GM23248 (cell line): ENCODE data around the gene UNC13A. TPM values are rescaled to one million over a fixed set of nuclear protein-coding genes. Genes with fewer than 3 reads are reported as not detected.
A peak's percentile ranks its signal among the peaks of the same experiment; 100 is the strongest.

ENCODE experiments used
- DNase-seq: peaks from one replicate; pipeline ENCODE4 v3.0.0-alpha.2; 2015
- H2AFZ ChIP-seq: fragments of 200-600 bp; sonication (generic); 2 replicates; pipeline ENCODE4 v1.6.1; 2016; ENCODE audit warnings: antibody characterized with exemption
- H3F3A ChIP-seq: fragments of 200-600 bp; sonication (generic); 2 replicates; pipeline ENCODE4 v1.6.1; 2016; ENCODE audit warnings: mild to moderate bottlenecking, antibody characterized with exemption, mixed run types; ENCODE audit not compliant: insufficient read depth
- H3K27ac ChIP-seq: fragments of 200-600 bp; sonication (generic); 2 replicates; pipeline ENCODE4 v1.5.1; 2016; ENCODE audit warnings: mild to moderate bottlenecking
- H3K27me3 ChIP-seq: fragments of 200-600 bp; sonication (generic); replicated peaks from 2 replicates; pipeline ENCODE4 v1.6.1; 2016; ENCODE audit warnings: mild to moderate bottlenecking; ENCODE audit not compliant: insufficient read depth
- H3K36me3 ChIP-seq: fragments of 200-600 bp; sonication (generic); 2 replicates; pipeline ENCODE4 v1.6.1; 2016; ENCODE audit warnings: low read depth, mild to moderate bottlenecking
- H3K4me1 ChIP-seq: fragments of 200-600 bp; sonication (generic); 2 replicates; pipeline ENCODE4 v1.6.1; 2016; ENCODE audit warnings: mild to moderate bottlenecking; ENCODE audit not compliant: insufficient read depth
- H3K4me2 ChIP-seq: fragments of 200-600 bp; sonication (generic); one replicate; pipeline ENCODE4 v1.6.1; 2016; ENCODE audit warnings: mild to moderate bottlenecking; ENCODE audit not compliant: unreplicated experiment
- H3K4me3 ChIP-seq: fragments of 200-600 bp; sonication (generic); 2 replicates; pipeline ENCODE4 v1.5.1; 2016; ENCODE audit warnings: mild to moderate bottlenecking
- H3K79me2 ChIP-seq: fragments of 200-600 bp; sonication (generic); 2 replicates; pipeline ENCODE4 v1.6.1; 2016; ENCODE audit warnings: mild to moderate bottlenecking; ENCODE audit not compliant: insufficient read depth
- H3K9ac ChIP-seq: fragments of 200-600 bp; sonication (generic); 2 replicates; pipeline ENCODE4 v1.6.1; 2016; ENCODE audit warnings: mild to moderate bottlenecking
- H3K9me2 ChIP-seq: fragments of 200-600 bp; sonication (generic); 2 replicates; pipeline ENCODE4 v1.6.1; 2016; ENCODE audit warnings: mixed run types, mild to moderate bottlenecking, moderate library complexity; ENCODE audit not compliant: insufficient read depth
- H3K9me3 ChIP-seq: fragments of 200-600 bp; sonication (generic); one replicate; pipeline ENCODE4 v1.6.1; 2017; ENCODE audit warnings: low read depth
- H4K20me1 ChIP-seq: fragments of 200-600 bp; sonication (generic); 2 replicates; pipeline ENCODE4 v1.6.0; 2016; ENCODE audit not compliant: insufficient read depth
- EZH2 ChIP-seq: fragments of 200-600 bp; sonication (generic); IDR thresholded peaks from 2 replicates; pipeline ENCODE4 v1.6.1; 2018; ENCODE audit warnings: antibody characterized with exemption, mild to moderate bottlenecking; ENCODE audit not compliant: insufficient read depth, poor library complexity, severe bottlenecking
- EZH2phosphoT487 ChIP-seq: fragments of 200-600 bp; sonication (generic); IDR thresholded peaks from 2 replicates; pipeline ENCODE4 v1.6.1; 2018; ENCODE audit warnings: antibody characterized with exemption, moderate library complexity, mild to moderate bottlenecking, low read depth; ENCODE audit not compliant: insufficient read depth
- WGBS, 2 experiments: methylation state at CpG; one replicate each; pipeline ENCODE4 v1.1.6; 2015 to 2017; ENCODE audit warnings: low lambda C conversion rate in 2 of 2, low coverage in 1 of 2; ENCODE audit errors: missing lambda C conversion rate in 2 of 2; 5-methylcytosine and 5-hydroxymethylcytosine counted together
- in situ Hi-C: fragments of 300-500 bp; cut with MboI; formaldehyde crosslinking; loops from 2 replicates; pipeline ENCODE4 v1.15.0; 2020
- polyA plus RNA-seq: library from polyadenylated mRNA; unstranded; fragments of >200 nt; fragmentation: Nextera tagmentation; extraction: Ambion mirVana; gene quantifications from 2 replicates; pipeline ENCODE4 v1.2.1, GENCODE V29; 2016
- total RNA-seq: library from RNA; depleted of rRNA; stranded (reverse); fragments of >200 nt; shearing (Covaris generic); gene quantifications from 2 replicates; pipeline ENCODE4 v1.2.3, GENCODE V29; 2014

UNC13A gene
- total and polyA plus RNA-seq, 2 experiments from 2014 or later = 0.03 to 0.11 TPM

- no peak for TF ChIP-seq EZH2
- no peak for TF ChIP-seq EZH2phosphoT487
- in situ Hi-C loops = no loop called here
Measured at GRCh38 chr19:17676295-17676694, 11.9 kb downstream of the UNC13A start.

GRCh38 chr19:17673937-17674799, 14.0 kb downstream of the UNC13A start:
- DNase-seq = peak; percentile 24
- 41 to 47% methylated on average over 19 of the region's 19 CpGs for WGBS, 2 experiments

More at GRCh38 chr19:17676295-17676694, 11.9 kb downstream of the UNC13A start:
- no peak for DNase-seq
- no peaks in the 10 kb centered on the region for H3K36me3 ChIP-seq
- 0 to 5% methylated on average over 2 of the region's 2 CpGs for WGBS, 2 experiments
- H3K27me3 ChIP-seq = peaks cover 9% of the 10 kb centered on the region; the same call in 1 of the 2 replicates
- H3K4me3 ChIP-seq = no peak overlapping the region
- no peaks in the 10 kb centered on the region for H3K9me2 ChIP-seq
- peaks cover 6% of the 10 kb centered on the region; the same call in 1 of the 2 replicates for H3K4me1 ChIP-seq
- no peak overlapping the region for H2AFZ ChIP-seq
- no peak overlapping the region for H3K27ac ChIP-seq
- no peak overlapping the region for H3K4me2 ChIP-seq
- H3K79me2 ChIP-seq = no peaks in the 10 kb centered on the region
- no peak overlapping the region for H3K9ac ChIP-seq
- H3F3A ChIP-seq = no peaks in the 10 kb centered on the region
- no peaks in the 10 kb centered on the region for H4K20me1 ChIP-seq
- no peaks in the 10 kb centered on the region for H3K9me3 ChIP-seq

GRCh38 chr19:17671906-17672305, 16.2 kb downstream of the UNC13A start:
- WGBS, 2 experiments = 64 to 78% methylated on average over 2 of the region's 2 CpGs
- Histone ChIP-seq H3K9ac (no peak overlapping the region), H3F3A (no peaks in the 10 kb centered on the region), H3K27me3 (peaks cover 9% of the 10 kb centered on the region; the same call in 1 of the 2 replicates), H3K27ac (no peak overlapping the region), H3K79me2 (no peaks in the 10 kb centered on the region), H3K9me3 (no peaks in the 10 kb centered on the region), H3K4me3 (no peak overlapping the region), H3K9me2 (no peaks in the 10 kb centered on the region), H3K4me2 (no peak overlapping the region), H4K20me1 (no peaks in the 10 kb centered on the region), H3K36me3 (no peaks in the 10 kb centered on the region), H2AFZ (no peak overlapping the region), H3K4me1 (no peaks in the 10 kb centered on the region)
- no peak for TF ChIP-seq EZH2
- no peak for TF ChIP-seq EZH2phosphoT487
- DNase-seq = peak; percentile 61
- in situ Hi-C loops = no loop called here

More at GRCh38 chr19:17673937-17674799, 14.0 kb downstream of the UNC13A start:
- Histone ChIP-seq H2AFZ (no peak overlapping the region), H3K27ac (no peak overlapping the region), H3F3A (no peaks in the 10 kb centered on the region), H3K4me1 (no peaks in the 10 kb centered on the region), H4K20me1 (no peaks in the 10 kb centered on the region), H3K27me3 (peaks cover 9% of the 10 kb centered on the region; the same call in 1 of the 2 replicates), H3K4me3 (no peak overlapping the region), H3K9me2 (no peaks in the 10 kb centered on the region), H3K79me2 (no peaks in the 10 kb centered on the region), H3K36me3 (no peaks in the 10 kb centered on the region), H3K4me2 (no peak overlapping the region), H3K9me3 (no peaks in the 10 kb centered on the region), H3K9ac (no peak overlapping the region)
- in situ Hi-C loops = no loop called here
- no peak for TF ChIP-seq EZH2
- no peak for TF ChIP-seq EZH2phosphoT487

- Histone ChIP-seq H3K4me1 (no peaks in the 10 kb centered on the region), H2AFZ (no peak overlapping the region), H3K9ac (no peak overlapping the region), H3F3A (no peaks in the 10 kb centered on the region), H3K79me2 (no peaks in the 10 kb centered on the region), H3K9me2 (no peaks in the 10 kb centered on the region), H3K27me3 (no peaks in the 10 kb centered on the region), H3K4me3 (no peak overlapping the region), H3K27ac (no peak overlapping the region), H4K20me1 (no peaks in the 10 kb centered on the region), H3K9me3 (no peaks in the 10 kb centered on the region), H3K36me3 (no peaks in the 10 kb centered on the region), H3K4me2 (no peak overlapping the region)
- WGBS, 2 experiments = 76 to 78% methylated on average over 7 to 9 of the region's 9 CpGs
- in situ Hi-C loops = no loop called here
- DNase-seq = no peak
- TF ChIP-seq EZH2 = no peak
- no peak for TF ChIP-seq EZH2phosphoT487
Measured at GRCh38 chr19:17669419-17669818, 18.7 kb downstream of the UNC13A start.
